ENCODE results near the gene DNAJB6.

DNAJB6 gene

GRCh38 chr7:157466867-157467261 is 130.1 kb downstream of the DNAJB6 start:
- no peak for DNase-seq (ENCODE audit: low spot score)
